ENCODE measurements around the gene TTLL8.
"Not testable (repeated sequence)": the region's sequence is repeated elsewhere in the genome, so short reads cannot be mapped to it uniquely, and the experiment has no call there.

TTLL8 gene

DNA sequence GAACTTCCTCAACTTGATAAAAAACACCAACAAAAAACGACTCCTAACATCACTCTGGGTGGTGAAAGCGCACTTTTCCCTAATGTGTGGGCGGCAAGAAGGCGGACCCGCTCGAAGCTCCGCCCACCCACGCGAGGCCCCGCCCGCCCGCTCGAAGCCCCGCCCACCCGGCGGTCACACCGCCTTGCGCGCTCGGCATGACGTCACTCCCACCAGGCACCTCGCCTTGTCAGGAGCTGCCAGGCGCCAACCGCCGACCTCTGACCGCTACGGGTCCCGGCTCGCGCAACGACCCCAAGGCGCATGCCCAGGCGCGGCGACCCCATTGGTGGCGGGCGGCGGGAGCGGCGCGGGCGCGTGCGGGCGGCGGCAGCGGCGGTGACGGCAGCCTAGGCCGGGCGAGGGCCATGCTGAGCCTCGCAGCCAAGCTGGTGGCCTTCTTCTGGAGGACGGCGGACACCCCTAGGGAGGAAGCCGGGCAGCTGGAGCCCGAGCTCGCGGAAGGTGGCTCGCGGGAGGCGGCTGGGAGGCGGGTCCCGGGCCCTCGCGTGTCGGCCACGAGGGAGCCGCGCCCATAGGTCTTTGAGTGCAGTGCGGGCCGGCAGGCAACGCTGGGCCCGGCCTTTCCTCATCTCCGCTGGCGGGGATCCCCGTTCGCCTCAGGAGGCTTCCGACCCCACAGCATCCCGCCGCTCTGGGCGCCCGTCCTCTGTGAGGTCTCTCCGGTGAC, 31.7 kb upstream of the TTLL8 start, which contains the start of gene MOV10L1:
Gene MOV10L1 (plus strand): TSS at position 325 of the 730 bp plus-strand sequence. CDS start 83 bp downstream, at position 408.
- DNase-seq = no peak
- TF ChIP-seq, protein P1, sequence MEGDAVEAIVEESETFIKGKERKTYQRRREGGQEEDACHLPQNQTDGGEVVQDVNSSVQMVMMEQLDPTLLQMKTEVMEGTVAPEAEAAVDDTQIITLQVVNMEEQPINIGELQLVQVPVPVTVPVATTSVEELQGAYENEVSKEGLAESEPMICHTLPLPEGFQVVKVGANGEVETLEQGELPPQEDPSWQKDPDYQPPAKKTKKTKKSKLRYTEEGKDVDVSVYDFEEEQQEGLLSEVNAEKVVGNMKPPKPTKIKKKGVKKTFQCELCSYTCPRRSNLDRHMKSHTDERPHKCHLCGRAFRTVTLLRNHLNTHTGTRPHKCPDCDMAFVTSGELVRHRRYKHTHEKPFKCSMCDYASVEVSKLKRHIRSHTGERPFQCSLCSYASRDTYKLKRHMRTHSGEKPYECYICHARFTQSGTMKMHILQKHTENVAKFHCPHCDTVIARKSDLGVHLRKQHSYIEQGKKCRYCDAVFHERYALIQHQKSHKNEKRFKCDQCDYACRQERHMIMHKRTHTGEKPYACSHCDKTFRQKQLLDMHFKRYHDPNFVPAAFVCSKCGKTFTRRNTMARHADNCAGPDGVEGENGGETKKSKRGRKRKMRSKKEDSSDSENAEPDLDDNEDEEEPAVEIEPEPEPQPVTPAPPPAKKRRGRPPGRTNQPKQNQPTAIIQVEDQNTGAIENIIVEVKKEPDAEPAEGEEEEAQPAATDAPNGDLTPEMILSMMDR (IDR thresholded peaks at IDR 0.05; ENCODE audit: low read depth, low read length) = no peak
- no peaks in the 10 kb centered on the region; the same call in 1 of the 2 replicates for H3K27me3 ChIP-seq
- no peak within 1 kb of the TSS for H3K4me3 ChIP-seq (ENCODE audit: low read depth, low read length)
- H3K36me3 ChIP-seq = no peaks in the 10 kb centered on the region
- no peaks in the 10 kb centered on the region for H3K4me1 ChIP-seq
- H3K9me3 ChIP-seq = no peaks in the 10 kb centered on the region

DNA sequence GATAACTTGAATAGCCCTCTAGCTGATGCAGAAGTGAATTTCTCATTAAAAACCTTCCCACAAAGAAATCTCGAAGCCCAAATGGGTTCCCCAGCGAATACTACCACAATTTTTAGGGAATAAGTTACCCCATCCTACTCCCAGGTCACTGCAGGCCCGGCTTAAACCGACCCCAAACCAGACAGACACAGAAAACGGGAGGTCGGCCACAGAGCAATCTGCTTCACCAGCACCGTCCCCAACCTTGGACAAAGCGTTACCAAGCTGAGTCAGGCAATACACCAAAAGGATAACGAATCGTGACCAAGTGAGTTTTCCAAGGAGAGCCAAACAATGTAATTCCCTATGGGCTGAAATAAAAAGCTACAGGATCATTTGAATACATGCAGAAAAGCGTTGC, 31.1 kb upstream of the TTLL8 start:
- no peak overlapping the region for H3K4me3 ChIP-seq (ENCODE audit: low read depth, low read length)
- no peak for DNase-seq
- no peaks in the 10 kb centered on the region; the same call in 1 of the 2 replicates for H3K27me3 ChIP-seq
- H3K4me1 ChIP-seq = no peaks in the 10 kb centered on the region
- no peaks in the 10 kb centered on the region for H3K9me3 ChIP-seq
- TF ChIP-seq, protein P1 (IDR thresholded peaks at IDR 0.05; ENCODE audit: low read depth, low read length) = no peak
- H3K36me3 ChIP-seq = no peaks in the 10 kb centered on the region

DNA sequence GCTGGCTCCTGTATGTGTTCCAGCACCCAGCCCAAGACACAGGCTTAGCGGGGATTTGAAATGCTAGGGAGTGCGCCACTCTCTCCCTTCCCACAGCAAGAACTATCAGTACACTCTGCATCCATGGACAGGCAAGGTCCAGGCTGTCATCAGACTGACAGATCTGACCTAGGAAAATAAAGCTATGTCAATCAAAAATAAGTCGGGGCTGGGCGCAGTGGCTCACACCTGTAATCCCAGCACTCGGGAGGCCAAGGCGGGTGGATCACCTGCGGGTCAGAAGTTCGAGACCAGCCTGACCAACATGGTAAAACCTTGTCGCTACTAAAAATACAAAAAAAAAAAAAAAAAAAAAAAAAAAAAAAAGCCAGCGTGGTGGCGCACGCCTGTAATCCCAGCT, 30.0 kb upstream of the TTLL8 start:
- Histone ChIP-seq H3K4me1 (no peaks in the 10 kb centered on the region), H3K36me3 (no peaks in the 10 kb centered on the region), H3K27me3 (no peaks in the 10 kb centered on the region; the same call in 1 of the 2 replicates), H3K4me3 (ENCODE audit: low read depth, low read length) (no peak overlapping the region), H3K9me3 (no peaks in the 10 kb centered on the region)
- TF ChIP-seq, protein P1 (IDR thresholded peaks at IDR 0.05; ENCODE audit: low read depth, low read length) = no peak
- DNase-seq = no peak

DNA sequence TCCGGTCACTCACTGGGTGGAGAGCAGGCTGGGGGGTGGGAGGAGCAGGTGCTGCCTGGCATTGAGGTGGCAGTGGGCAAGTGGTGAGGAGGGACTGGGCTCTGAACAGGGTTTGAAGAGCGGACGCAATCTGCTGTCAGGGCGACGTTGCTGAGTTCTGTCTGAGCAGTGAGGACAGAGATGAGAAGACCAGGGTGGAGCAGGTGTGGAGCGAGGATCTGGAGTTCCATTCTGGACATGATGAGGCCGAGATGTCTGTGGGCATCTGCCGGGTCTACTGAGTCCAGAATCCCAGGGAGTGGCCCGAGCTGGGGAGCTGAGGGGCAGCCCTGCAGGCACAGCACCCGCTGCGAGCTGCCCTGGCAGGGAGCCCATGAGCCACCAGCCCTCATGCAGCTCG, 29.5 kb upstream of the TTLL8 start:
- DNase-seq = no peak

DNA sequence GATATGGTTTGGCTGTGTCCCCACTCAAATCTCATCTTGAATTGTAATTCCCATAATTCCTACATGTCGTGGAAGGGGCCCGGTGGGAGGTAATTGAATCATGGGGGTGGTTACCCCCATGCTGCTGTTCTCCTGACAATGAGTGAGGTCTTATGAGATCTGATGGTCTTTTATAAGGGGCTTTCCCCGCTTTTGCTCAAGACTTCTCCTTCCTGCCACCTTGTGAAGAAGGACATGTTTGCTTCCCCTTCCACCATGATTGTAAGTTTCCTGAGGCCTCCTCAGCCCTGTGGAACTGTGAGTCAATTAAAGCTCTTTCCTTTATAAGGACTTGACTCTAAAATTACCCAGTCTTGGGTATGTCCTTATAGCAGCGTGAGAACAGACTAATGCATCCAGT, 28.9 kb upstream of the TTLL8 start:
- H3K4me3 ChIP-seq (ENCODE audit: low read depth, low read length); DNase-seq; H3K9me3 ChIP-seq; H3K4me1 ChIP-seq; H3K36me3 ChIP-seq; H3K27me3 ChIP-seq: not testable (repeated sequence)

More for the DNA sequence above, 29.5 kb upstream of the TTLL8 start:
- Histone ChIP-seq H3K36me3 (no peaks in the 10 kb centered on the region), H3K9me3 (no peaks in the 10 kb centered on the region), H3K27me3 (no peaks in the 10 kb centered on the region), H3K4me3 (ENCODE audit: low read depth, low read length) (no peak overlapping the region), H3K4me1 (no peaks in the 10 kb centered on the region)
- TF ChIP-seq, protein P1 (IDR thresholded peaks at IDR 0.05; ENCODE audit: low read depth, low read length) = no peak

DNA sequence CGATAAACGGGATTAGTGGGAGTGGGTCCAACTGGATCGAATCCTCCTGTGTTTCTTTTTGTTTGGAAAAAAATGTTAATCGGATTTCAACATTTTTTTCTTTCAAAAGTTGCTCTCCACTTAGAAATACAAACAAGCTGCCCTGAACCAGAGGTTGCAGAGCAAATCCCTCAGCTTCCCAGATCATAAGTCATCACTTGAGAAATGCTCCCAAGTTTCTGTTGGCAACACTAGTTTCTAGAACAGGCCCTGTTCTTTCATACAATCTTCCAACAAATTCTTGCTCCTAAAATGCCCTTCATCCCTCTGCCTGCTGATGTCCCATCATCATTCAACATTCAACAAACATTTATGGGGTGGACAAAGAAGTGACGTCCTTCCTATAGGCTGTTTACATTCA, 28.4 kb upstream of the TTLL8 start:
- no peaks in the 10 kb centered on the region for H3K4me1 ChIP-seq
- H3K27me3 ChIP-seq = no peaks in the 10 kb centered on the region
- DNase-seq = no peak
- H3K9me3 ChIP-seq = no peaks in the 10 kb centered on the region
- TF ChIP-seq, protein P1 (IDR thresholded peaks at IDR 0.05; ENCODE audit: low read depth, low read length) = no peak
- H3K4me3 ChIP-seq (ENCODE audit: low read depth, low read length) = no peak overlapping the region
- H3K36me3 ChIP-seq = no peaks in the 10 kb centered on the region
